Progenitor cell of endocrine pancreas (in vitro differentiated cells): Measurements from ENCODE around the gene BNC2. TPM values are rescaled to one million over a fixed set of nuclear protein-coding genes. Genes with fewer than 3 reads are reported as not detected.

Experiments
- DNase-seq: peaks from one replicate; pipeline ENCODE4 v3.0.0; 2021; ENCODE audit warnings: low spot score; ENCODE audit not compliant: unreplicated experiment
- H3K27ac Mint-ChIP-seq: 2 replicates; pipeline ENCODE4 v1.8.0; 2021; ENCODE audit warnings: mild to moderate bottlenecking, moderate library complexity, mixed read lengths
- H3K27me3 Mint-ChIP-seq: 2 replicates; pipeline ENCODE4 v1.8.0; 2021; ENCODE audit warnings: mixed read lengths
- H3K36me3 Mint-ChIP-seq: 2 replicates; pipeline ENCODE4 v1.8.0; 2022; ENCODE audit warnings: mixed read lengths; ENCODE audit not compliant: insufficient read depth
- H3K4me1 Mint-ChIP-seq: 2 replicates; pipeline ENCODE4 v1.8.0; 2021; ENCODE audit warnings: low read depth, mixed read lengths
- H3K4me3 Mint-ChIP-seq: 2 replicates; pipeline ENCODE4 v1.8.0; 2021; ENCODE audit warnings: low read depth, mild to moderate bottlenecking, moderate library complexity, mixed read lengths
- H3K9me3 Mint-ChIP-seq: 2 replicates; pipeline ENCODE4 v1.8.0; 2021; ENCODE audit warnings: low read depth, mixed read lengths
- total RNA-seq: library from RNA; stranded (reverse); gene quantifications from 2 replicates; pipeline ENCODE4 v1.2.1, GENCODE V29; 2021
- TF ChIP-seq, protein P1 (sequence below): fragments of 200-600 bp; sonication (generic); IDR thresholded peaks from one replicate; pipeline ENCODE4 v1.5.0; 2021; ENCODE audit warnings: antibody characterized with exemption, mild to moderate bottlenecking; ENCODE audit not compliant: unreplicated experiment

BNC2 gene
- total RNA-seq, 1 donor from 2014 or later: 1.0 TPM

- Mint-ChIP-seq H3K27me3 (peaks cover 15% of the 10 kb centered on the region), H3K27ac (no peak overlapping the region), H3K4me1 (peaks cover 8% of the 10 kb centered on the region), H3K9me3 (no peaks in the 10 kb centered on the region), H3K36me3 (no peaks in the 10 kb centered on the region), H3K4me3 (no peak overlapping the region)
- no peak for DNase-seq
- TF ChIP-seq, protein P1, sequence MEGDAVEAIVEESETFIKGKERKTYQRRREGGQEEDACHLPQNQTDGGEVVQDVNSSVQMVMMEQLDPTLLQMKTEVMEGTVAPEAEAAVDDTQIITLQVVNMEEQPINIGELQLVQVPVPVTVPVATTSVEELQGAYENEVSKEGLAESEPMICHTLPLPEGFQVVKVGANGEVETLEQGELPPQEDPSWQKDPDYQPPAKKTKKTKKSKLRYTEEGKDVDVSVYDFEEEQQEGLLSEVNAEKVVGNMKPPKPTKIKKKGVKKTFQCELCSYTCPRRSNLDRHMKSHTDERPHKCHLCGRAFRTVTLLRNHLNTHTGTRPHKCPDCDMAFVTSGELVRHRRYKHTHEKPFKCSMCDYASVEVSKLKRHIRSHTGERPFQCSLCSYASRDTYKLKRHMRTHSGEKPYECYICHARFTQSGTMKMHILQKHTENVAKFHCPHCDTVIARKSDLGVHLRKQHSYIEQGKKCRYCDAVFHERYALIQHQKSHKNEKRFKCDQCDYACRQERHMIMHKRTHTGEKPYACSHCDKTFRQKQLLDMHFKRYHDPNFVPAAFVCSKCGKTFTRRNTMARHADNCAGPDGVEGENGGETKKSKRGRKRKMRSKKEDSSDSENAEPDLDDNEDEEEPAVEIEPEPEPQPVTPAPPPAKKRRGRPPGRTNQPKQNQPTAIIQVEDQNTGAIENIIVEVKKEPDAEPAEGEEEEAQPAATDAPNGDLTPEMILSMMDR: no peak
Measured at GRCh38 chr9:16422114-16422513, 448.4 kb downstream of the BNC2 start.

DNA sequence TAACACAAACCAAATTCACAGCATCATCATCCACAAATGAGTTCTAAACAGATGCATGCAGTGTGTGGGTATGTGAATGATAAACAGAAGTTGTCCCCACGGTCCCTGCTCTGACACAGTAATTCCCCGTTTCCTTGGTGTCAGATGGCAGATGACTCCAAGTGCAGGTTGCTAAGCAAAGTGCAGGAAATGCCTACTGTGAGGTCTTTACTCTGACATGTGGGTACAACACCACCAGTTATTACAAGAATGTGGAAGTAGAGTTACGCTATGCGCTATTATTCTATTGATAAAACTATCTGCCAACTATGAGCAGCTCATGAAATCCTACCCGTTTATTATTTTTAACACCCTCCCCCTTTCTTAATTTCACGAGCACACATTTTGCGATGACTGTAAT lies 448.9 kb downstream of the BNC2 start:
- Mint-ChIP-seq H3K4me3 (no peak overlapping the region), H3K27me3 (peaks cover 15% of the 10 kb centered on the region), H3K27ac (no peak overlapping the region), H3K9me3 (no peaks in the 10 kb centered on the region), H3K36me3 (no peaks in the 10 kb centered on the region), H3K4me1 (peaks cover 8% of the 10 kb centered on the region)
- TF ChIP-seq, protein P1: no peak
- DNase-seq: no peak

GRCh38 chr9:16419124-16419523 lies 451.3 kb downstream of the BNC2 start:
- TF ChIP-seq, protein P1: no peak
- Mint-ChIP-seq H3K36me3 (no peaks in the 10 kb centered on the region), H3K4me1 (peaks cover 14% of the 10 kb centered on the region), H3K4me3 (no peak overlapping the region), H3K27ac (no peak overlapping the region), H3K9me3 (no peaks in the 10 kb centered on the region), H3K27me3 (peaks cover 13% of the 10 kb centered on the region)
- no peak for DNase-seq

GRCh38 chr9:16418721-16419120 lies 451.7 kb downstream of the BNC2 start:
- Mint-ChIP-seq H3K27me3 (peaks cover 13% of the 10 kb centered on the region), H3K27ac (no peak overlapping the region), H3K4me1 (peaks cover 17% of the 10 kb centered on the region), H3K9me3 (no peaks in the 10 kb centered on the region), H3K4me3 (no peak overlapping the region), H3K36me3 (no peaks in the 10 kb centered on the region)
- DNase-seq: no peak
- TF ChIP-seq, protein P1: no peak

GRCh38 chr9:16417749-16418148 lies 452.7 kb downstream of the BNC2 start:
- peaks cover 17% of the 10 kb centered on the region for H3K4me1 Mint-ChIP-seq
- H3K36me3 Mint-ChIP-seq: no peaks in the 10 kb centered on the region
- H3K27me3 Mint-ChIP-seq: peaks cover 8% of the 10 kb centered on the region
- no peak overlapping the region for H3K27ac Mint-ChIP-seq
- no peak for DNase-seq
- H3K4me3 Mint-ChIP-seq: no peak overlapping the region
- TF ChIP-seq, protein P1: no peak
- no peaks in the 10 kb centered on the region for H3K9me3 Mint-ChIP-seq
